Measurements from ENCODE around the gene CD6. TPM values are rescaled to one million over a fixed set of nuclear protein-coding genes. Genes with fewer than 3 reads are reported as not detected.
"Not testable (repeated sequence)": the region's sequence is repeated elsewhere in the genome, so short reads cannot be mapped to it uniquely, and the experiment has no call there.

The CD6 gene
- total and polyA plus RNA-seq, 10 donors: 10.9 to 47.6 (median 21.2) TPM

- DNase-seq: no peak
- intact Hi-C loops (cut with DNase I; ENCODE audit: low total_unique reads): no loop called here
- Histone ChIP-seq H3K27ac (no peak overlapping the region), H3K4me3 (no peak overlapping the region), H3K4me1 (peaks cover 5 to 18% (median 15%) of the 10 kb centered on the region in 6 donors), H3K36me3 (no peaks in the 10 kb centered on the region), H3K9me3 (no peaks in the 10 kb centered on the region), H3K27me3 (replicated peaks in 1 of 7) (no peaks in the 10 kb centered on the region)
- TF ChIP-seq POLR2AphosphoS5 (IDR thresholded peaks at IDR 0.05) (no peak), CTCF (IDR thresholded peaks at IDR 0.05 in 8 of 11, conservative IDR thresholded peaks at IDR 0.05 in 3 of 11) (no peak), POLR2A (IDR thresholded peaks at IDR 0.05) (no peak)
- 83 to 93% (median 89%) methylated on average over 9 of the region's 9 CpGs for WGBS, 5 donors
Observed at GRCh38 chr11:61062181-61062930, 90.9 kb downstream of the CD6 start.

- intact Hi-C loops (cut with DNase I; ENCODE audit: low total_unique reads); H3K9me3 ChIP-seq; H3K27me3 ChIP-seq (replicated peaks in 1 of 7); H3K36me3 ChIP-seq; DNase-seq; H3K4me3 ChIP-seq; H3K27ac ChIP-seq: not testable (repeated sequence)
- 92 to 96% (median 96%) methylated on average over 11 to 13 of the region's 13 CpGs for WGBS, 5 donors
- H3K4me1 ChIP-seq: peaks cover 5 to 33% (median 15%) of the 10 kb centered on the region in 6 donors
Observed at GRCh38 chr11:61065236-61065635, 93.8 kb downstream of the CD6 start.

- 65 to 81% (median 67%) methylated on average over 18 to 19 of the region's 19 CpGs for WGBS, 5 donors
- peaks cover 3 to 34% (median 16%) of the 10 kb centered on the region in 6 donors for H3K4me1 ChIP-seq
- peaks cover 0 to 2% (median 0%) of the 10 kb centered on the region in 8 donors for H3K9me3 ChIP-seq
- DNase-seq: no peak
- no peaks in the 10 kb centered on the region for H3K36me3 ChIP-seq
- TF ChIP-seq POLR2AphosphoS5 (IDR thresholded peaks at IDR 0.05): no peak
- no peak for TF ChIP-seq POLR2A (IDR thresholded peaks at IDR 0.05)
- no peak for TF ChIP-seq CTCF (IDR thresholded peaks at IDR 0.05 in 8 of 11, conservative IDR thresholded peaks at IDR 0.05 in 3 of 11)
- intact Hi-C loops (cut with DNase I; ENCODE audit: low total_unique reads): no loop called here
- peak overlapping the region in 2 of 8 donors; percentile 10 to 15 for H3K27ac ChIP-seq
- H3K27me3 ChIP-seq (replicated peaks in 1 of 7): no peaks in the 10 kb centered on the region
- H3K4me3 ChIP-seq: no peak overlapping the region
Observed at GRCh38 chr11:61065955-61066638, 94.6 kb downstream of the CD6 start.

GRCh38 chr11:61066645-61067044 lies 95.2 kb downstream of the CD6 start:
- peaks cover 0 to 2% (median 0%) of the 10 kb centered on the region in 8 donors for H3K9me3 ChIP-seq
- H3K27me3 ChIP-seq (replicated peaks in 1 of 7): no peaks in the 10 kb centered on the region
- TF ChIP-seq CTCF (IDR thresholded peaks at IDR 0.05 in 8 of 11, conservative IDR thresholded peaks at IDR 0.05 in 3 of 11) (no peak), POLR2AphosphoS5 (IDR thresholded peaks at IDR 0.05) (no peak), POLR2A (IDR thresholded peaks at IDR 0.05) (no peak)
- no peak for DNase-seq
- peaks cover 9 to 34% (median 16%) of the 10 kb centered on the region in 6 donors for H3K4me1 ChIP-seq
- H3K27ac ChIP-seq: no peak overlapping the region
- no peaks in the 10 kb centered on the region for H3K36me3 ChIP-seq
- H3K4me3 ChIP-seq: no peak overlapping the region
- whole genome bisulfite sequencing, 5 donors: 88 to 95% (median 94%) methylated on average over 8 of the region's 8 CpGs
- intact Hi-C loops (cut with DNase I; ENCODE audit: low total_unique reads): no loop called here
